OCI-LY3 (cell line): ENCODE results near the gene POLR3B.

Experiments
- H2AFZ ChIP-seq: fragments of 200-600, 300-600 bp; shearing (Covaris generic); 2 replicates; pipeline ENCODE4 v1.6.0; 2014; ENCODE audit warnings: antibody characterized with exemption, low read depth, low read length
- H3K27ac ChIP-seq: fragments of 200-600, 300-600 bp; sonication (generic); 2 replicates; pipeline ENCODE4 v1.5.1; 2014; ENCODE audit warnings: mild to moderate bottlenecking, low read length, moderate library complexity, mixed read lengths
- H3K27me3 ChIP-seq: fragments of 200-600, 300-600 bp; sonication (generic); 2 replicates; pipeline ENCODE4 v1.6.1; 2014; ENCODE audit warnings: low read depth, low read length, mixed read lengths
- H3K36me3 ChIP-seq: fragments of 200-600, 300-600 bp; sonication (generic); replicated peaks from 2 replicates; pipeline ENCODE3; 2014; ENCODE audit warnings: low read depth, low read length, mixed read lengths
- H3K4me1 ChIP-seq: fragments of 300-600, 200-600 bp; sonication (generic); 2 replicates; pipeline ENCODE4 v1.6.1; 2014; ENCODE audit warnings: low read length, mixed read lengths
- H3K4me2 ChIP-seq: fragments of 200-600, 300-600 bp; sonication (generic); 2 replicates; pipeline ENCODE4 v1.6.1; 2014; ENCODE audit warnings: low read length, mixed read lengths
- H3K4me3 ChIP-seq: fragments of 300-600, 200-600 bp; sonication (generic); 2 replicates; pipeline ENCODE4 v1.5.1; 2014; ENCODE audit warnings: antibody characterized with exemption, mild to moderate bottlenecking, low read length, moderate library complexity
- H3K79me2 ChIP-seq: fragments of 300-600, 200-600 bp; shearing (Covaris generic); 2 replicates; pipeline ENCODE4 v1.6.1; 2014; ENCODE audit warnings: mild to moderate bottlenecking, low read length, mixed read lengths
- H3K9ac ChIP-seq: fragments of 300-600, 200-600 bp; shearing (Covaris generic); 2 replicates; pipeline ENCODE4 v1.6.0; 2014; ENCODE audit warnings: mild to moderate bottlenecking, low read length, moderate library complexity
- H3K9me3 ChIP-seq: fragments of 200-600, 300-600 bp; shearing (Covaris generic); 2 replicates; pipeline ENCODE4 v1.6.1; 2014; ENCODE audit warnings: low read length, mixed read lengths; ENCODE audit not compliant: insufficient read depth
- H4K20me1 ChIP-seq: fragments of 200-600, 300-600 bp; sonication (generic); 2 replicates; pipeline ENCODE4 v1.6.1; 2016; ENCODE audit warnings: low read length, mixed read lengths; ENCODE audit not compliant: insufficient read depth
- CTCF ChIP-seq: fragments of 200-600, 300-600 bp; sonication (generic); IDR thresholded peaks from 2 replicates; pipeline ENCODE4 v1.5.1; 2014; ENCODE audit warnings: antibody characterized with exemption, low read length, low read depth
- EZH2phosphoT487 ChIP-seq: fragments of 200-600 bp; shearing (Covaris generic); IDR thresholded peaks from 2 replicates; pipeline ENCODE4 v1.6.1; 2018; ENCODE audit warnings: antibody characterized with exemption, mixed run types, low read depth

The POLR3B gene

GRCh38 chr12:106552228-106552627 lies 194.7 kb downstream of the POLR3B start:
- H3K4me1 ChIP-seq = no peaks in the 10 kb centered on the region
- no peak for TF ChIP-seq EZH2phosphoT487
- no peak for TF ChIP-seq CTCF
- no peak overlapping the region for H2AFZ ChIP-seq
- peaks cover 15% of the 10 kb centered on the region for H3K9me3 ChIP-seq
- H3K4me2 ChIP-seq = no peak overlapping the region
- H3K79me2 ChIP-seq = no peaks in the 10 kb centered on the region
- no peaks in the 10 kb centered on the region for H4K20me1 ChIP-seq
- H3K36me3 ChIP-seq = no peaks in the 10 kb centered on the region
- H3K27me3 ChIP-seq = no peaks in the 10 kb centered on the region
- no peak overlapping the region for H3K4me3 ChIP-seq
- no peak overlapping the region for H3K27ac ChIP-seq
- H3K9ac ChIP-seq = no peak overlapping the region
